Measurements from ENCODE around the gene RTN4RL2.
A peak's percentile ranks its signal among the peaks of the same experiment; 100 is the strongest.

RTN4RL2 gene

DNA sequence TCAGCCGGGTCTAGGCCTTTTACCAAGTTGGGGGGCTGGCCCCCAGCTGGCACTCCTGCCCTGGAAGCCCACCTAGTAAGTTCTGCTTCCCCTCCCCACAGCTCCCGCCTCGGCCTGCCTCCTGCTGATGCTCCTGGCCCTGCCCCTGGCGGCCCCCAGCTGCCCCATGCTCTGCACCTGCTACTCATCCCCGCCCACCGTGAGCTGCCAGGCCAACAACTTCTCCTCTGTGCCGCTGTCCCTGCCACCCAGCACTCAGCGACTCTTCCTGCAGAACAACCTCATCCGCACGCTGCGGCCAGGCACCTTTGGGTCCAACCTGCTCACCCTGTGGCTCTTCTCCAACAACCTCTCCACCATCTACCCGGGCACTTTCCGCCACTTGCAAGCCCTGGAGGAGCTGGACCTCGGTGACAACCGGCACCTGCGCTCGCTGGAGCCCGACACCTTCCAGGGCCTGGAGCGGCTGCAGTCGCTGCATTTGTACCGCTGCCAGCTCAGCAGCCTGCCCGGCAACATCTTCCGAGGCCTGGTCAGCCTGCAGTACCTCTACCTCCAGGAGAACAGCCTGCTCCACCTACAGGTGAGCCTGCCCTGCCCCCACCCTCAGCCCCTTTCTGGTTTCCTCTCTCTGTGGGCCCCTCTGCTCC is 7.3 kb downstream of the RTN4RL2 start:
- no peak overlapping the region for H3K18ac ChIP-seq (ENCODE audit: low read length)
- DNase-seq: no peak
- H3K23ac ChIP-seq (ENCODE audit: low read length): no peak overlapping the region
- no peaks in the 10 kb centered on the region for H3K36me3 ChIP-seq (ENCODE audit: control insufficient read depth, insufficient read depth, low read length)
- H3K4me2 ChIP-seq (ENCODE audit: low read length): no peak overlapping the region
- peaks cover 5% of the 10 kb centered on the region for H3K4me1 ChIP-seq (ENCODE audit: control insufficient read depth, low read depth, low read length)
- H3K4me3 ChIP-seq (ENCODE audit: low read length): no peak overlapping the region
- H4K8ac ChIP-seq (ENCODE audit: low read depth, low read length): no peak overlapping the region
- H3K79me2 ChIP-seq (ENCODE audit: control insufficient read depth, insufficient read depth, low read length): no peaks in the 10 kb centered on the region
- H2AK5ac ChIP-seq (ENCODE audit: low read length): no peak overlapping the region
- no peak overlapping the region for H3K9ac ChIP-seq (ENCODE audit: low read length)
- no peak overlapping the region for H2BK120ac ChIP-seq (ENCODE audit: low read depth, low read length)
- H3K79me1 ChIP-seq (ENCODE audit: low read length): no peaks in the 10 kb centered on the region
- H3K27ac ChIP-seq (ENCODE audit: low read depth, low read length): no peak overlapping the region
- no peak overlapping the region for H3K4ac ChIP-seq (ENCODE audit: low read depth, low read length)
- WGBS (ENCODE audit: extremely low coverage, insufficient coverage, low lambda C conversion rate): no CpG with 5 or more reads among the region's 23 CpGs
- H2BK15ac ChIP-seq (replicated peaks; ENCODE audit: low read depth): no peak overlapping the region
- no peak overlapping the region for H4K5ac ChIP-seq (ENCODE audit: low read length)
- H3K27me3 ChIP-seq (ENCODE audit: insufficient read depth, low read length, poor library complexity): no peaks in the 10 kb centered on the region
- no peak overlapping the region for H3K56ac ChIP-seq (ENCODE audit: low read length)
- no peak overlapping the region for H2BK5ac ChIP-seq (ENCODE audit: low read length)

GRCh38 chr11:57468276-57468675 is 7.9 kb downstream of the RTN4RL2 start:
- Histone ChIP-seq H4K8ac (ENCODE audit: low read depth, low read length) (no peak overlapping the region), H3K4ac (ENCODE audit: low read depth, low read length) (no peak overlapping the region), H3K27ac (ENCODE audit: low read depth, low read length) (no peak overlapping the region), H3K9ac (ENCODE audit: low read length) (no peak overlapping the region), H2BK5ac (ENCODE audit: low read length) (no peak overlapping the region), H3K27me3 (ENCODE audit: insufficient read depth, low read length, poor library complexity) (no peaks in the 10 kb centered on the region), H3K56ac (ENCODE audit: low read length) (no peak overlapping the region), H3K4me3 (ENCODE audit: low read length) (no peak overlapping the region), H3K36me3 (ENCODE audit: control insufficient read depth, insufficient read depth, low read length) (no peaks in the 10 kb centered on the region), H4K5ac (ENCODE audit: low read length) (no peak overlapping the region), H3K23ac (ENCODE audit: low read length) (no peak overlapping the region), H3K4me2 (ENCODE audit: low read length) (no peak overlapping the region), H3K4me1 (ENCODE audit: control insufficient read depth, low read depth, low read length) (peaks cover 3% of the 10 kb centered on the region), H2BK120ac (ENCODE audit: low read depth, low read length) (no peak overlapping the region), H2AK5ac (ENCODE audit: low read length) (no peak overlapping the region), H3K18ac (ENCODE audit: low read length) (no peak overlapping the region), H2BK15ac (replicated peaks; ENCODE audit: low read depth) (no peak overlapping the region), H3K79me1 (ENCODE audit: low read length) (no peaks in the 10 kb centered on the region), H3K79me2 (ENCODE audit: control insufficient read depth, insufficient read depth, low read length) (no peaks in the 10 kb centered on the region)
- no CpG with 5 or more reads among the region's 4 CpGs for WGBS (ENCODE audit: extremely low coverage, insufficient coverage, low lambda C conversion rate)
- DNase-seq: no peak

GRCh38 chr11:57469268-57469667 is 8.9 kb downstream of the RTN4RL2 start:
- no peak overlapping the region for H3K18ac ChIP-seq (ENCODE audit: low read length)
- H3K4me1 ChIP-seq (ENCODE audit: control insufficient read depth, low read depth, low read length): peaks cover 4% of the 10 kb centered on the region
- H3K9ac ChIP-seq (ENCODE audit: low read length): no peak overlapping the region
- H3K4me3 ChIP-seq (ENCODE audit: low read length): no peak overlapping the region
- H4K5ac ChIP-seq (ENCODE audit: low read length): no peak overlapping the region
- H2BK15ac ChIP-seq (replicated peaks; ENCODE audit: low read depth): no peak overlapping the region
- no peak overlapping the region for H2AK5ac ChIP-seq (ENCODE audit: low read length)
- H3K36me3 ChIP-seq (ENCODE audit: control insufficient read depth, insufficient read depth, low read length): no peaks in the 10 kb centered on the region
- no peak overlapping the region for H3K56ac ChIP-seq (ENCODE audit: low read length)
- H3K4ac ChIP-seq (ENCODE audit: low read depth, low read length): no peak overlapping the region
- H3K27ac ChIP-seq (ENCODE audit: low read depth, low read length): no peak overlapping the region
- H3K27me3 ChIP-seq (ENCODE audit: insufficient read depth, low read length, poor library complexity): no peaks in the 10 kb centered on the region
- WGBS (ENCODE audit: extremely low coverage, insufficient coverage, low lambda C conversion rate): no CpG with 5 or more reads among the region's 5 CpGs
- H3K79me1 ChIP-seq (ENCODE audit: low read length): no peaks in the 10 kb centered on the region
- H3K79me2 ChIP-seq (ENCODE audit: control insufficient read depth, insufficient read depth, low read length): no peaks in the 10 kb centered on the region
- H3K4me2 ChIP-seq (ENCODE audit: low read length): no peak overlapping the region
- H3K23ac ChIP-seq (ENCODE audit: low read length): no peak overlapping the region
- DNase-seq: no peak
- H4K8ac ChIP-seq (ENCODE audit: low read depth, low read length): no peak overlapping the region
- H2BK120ac ChIP-seq (ENCODE audit: low read depth, low read length): no peak overlapping the region
- no peak overlapping the region for H2BK5ac ChIP-seq (ENCODE audit: low read length)

DNA sequence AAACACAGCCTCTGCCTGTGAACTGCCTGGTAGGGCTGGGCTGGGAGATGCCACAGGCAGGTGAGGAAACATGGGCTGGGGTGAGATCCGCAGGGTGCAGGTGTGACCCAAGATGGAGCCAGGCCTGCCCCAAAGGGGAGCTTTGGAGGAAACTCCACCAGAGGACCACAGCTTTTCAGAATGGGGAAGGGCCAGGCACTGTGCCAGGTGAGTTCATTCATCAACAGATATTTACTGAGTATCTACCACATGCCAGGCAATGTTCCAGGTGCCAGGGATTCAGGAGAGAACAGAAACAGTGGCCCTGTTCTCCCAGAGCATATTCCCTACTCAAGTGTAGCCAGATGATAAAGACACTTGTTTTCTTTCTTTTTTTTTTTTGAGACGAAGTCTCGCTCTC is 11.2 kb downstream of the RTN4RL2 start:
- H3K79me2 ChIP-seq (ENCODE audit: control insufficient read depth, insufficient read depth, low read length): no peaks in the 10 kb centered on the region
- H3K79me1 ChIP-seq (ENCODE audit: low read length): no peaks in the 10 kb centered on the region
- H2BK120ac ChIP-seq (ENCODE audit: low read depth, low read length): no peak overlapping the region
- H3K4me3 ChIP-seq (ENCODE audit: low read length): no peak overlapping the region
- DNase-seq: no peak
- H3K4me1 ChIP-seq (ENCODE audit: control insufficient read depth, low read depth, low read length): peaks cover 6% of the 10 kb centered on the region
- H3K27ac ChIP-seq (ENCODE audit: low read depth, low read length): no peak overlapping the region
- H3K27me3 ChIP-seq (ENCODE audit: insufficient read depth, low read length, poor library complexity): peaks cover 15% of the 10 kb centered on the region
- no peak overlapping the region for H4K8ac ChIP-seq (ENCODE audit: low read depth, low read length)
- H3K4ac ChIP-seq (ENCODE audit: low read depth, low read length): no peak overlapping the region
- WGBS (ENCODE audit: extremely low coverage, insufficient coverage, low lambda C conversion rate): no CpG with 5 or more reads among the region's 3 CpGs
- H3K36me3 ChIP-seq (ENCODE audit: control insufficient read depth, insufficient read depth, low read length): no peaks in the 10 kb centered on the region
- no peak overlapping the region for H3K18ac ChIP-seq (ENCODE audit: low read length)
- no peak overlapping the region for H2BK15ac ChIP-seq (replicated peaks; ENCODE audit: low read depth)
- no peak overlapping the region for H3K56ac ChIP-seq (ENCODE audit: low read length)
- no peak overlapping the region for H3K23ac ChIP-seq (ENCODE audit: low read length)
- H2BK5ac ChIP-seq (ENCODE audit: low read length): no peak overlapping the region
- H3K9ac ChIP-seq (ENCODE audit: low read length): no peak overlapping the region
- no peak overlapping the region for H4K5ac ChIP-seq (ENCODE audit: low read length)
- no peak overlapping the region for H3K4me2 ChIP-seq (ENCODE audit: low read length)
- no peak overlapping the region for H2AK5ac ChIP-seq (ENCODE audit: low read length)

- Histone ChIP-seq H3K23ac (ENCODE audit: low read length) (no peak overlapping the region), H2BK120ac (ENCODE audit: low read depth, low read length) (no peak overlapping the region), H2BK5ac (ENCODE audit: low read length) (no peak overlapping the region), H3K27me3 (ENCODE audit: insufficient read depth, low read length, poor library complexity) (peaks cover 17% of the 10 kb centered on the region), H3K56ac (ENCODE audit: low read length) (peak overlapping the region; percentile 30), H3K36me3 (ENCODE audit: control insufficient read depth, insufficient read depth, low read length) (no peaks in the 10 kb centered on the region), H3K79me2 (ENCODE audit: control insufficient read depth, insufficient read depth, low read length) (no peaks in the 10 kb centered on the region), H4K5ac (ENCODE audit: low read length) (no peak overlapping the region), H2AK5ac (ENCODE audit: low read length) (no peak overlapping the region), H3K9ac (ENCODE audit: low read length) (no peak overlapping the region), H3K18ac (ENCODE audit: low read length) (no peak overlapping the region), H3K4me2 (ENCODE audit: low read length) (no peak overlapping the region), H3K27ac (ENCODE audit: low read depth, low read length) (no peak overlapping the region), H2BK15ac (replicated peaks; ENCODE audit: low read depth) (no peak overlapping the region), H4K8ac (ENCODE audit: low read depth, low read length) (no peak overlapping the region), H3K4ac (ENCODE audit: low read depth, low read length) (no peak overlapping the region), H3K4me1 (ENCODE audit: control insufficient read depth, low read depth, low read length) (peaks cover 6% of the 10 kb centered on the region), H3K79me1 (ENCODE audit: low read length) (no peaks in the 10 kb centered on the region), H3K4me3 (ENCODE audit: low read length) (no peak overlapping the region)
- DNase-seq: no peak
- WGBS (ENCODE audit: extremely low coverage, insufficient coverage, low lambda C conversion rate): no CpG with 5 or more reads among the region's 6 CpGs
These were observed 13.0 kb downstream of the RTN4RL2 start for GRCh38 chr11:57473285-57473841.
